Stimulated activated CD4-positive, alpha-beta T cell treated with anti-CD3 and anti-CD28 coated beads, TNF-alpha, amount 100 ng/mL, for 48 hours (primary cell): ENCODE data around the gene RSPO4.
"Not testable (repeated sequence)": the region's sequence is repeated elsewhere in the genome, so short reads cannot be mapped to it uniquely, and the experiment has no call there.

ENCODE experiments used
- DNase-seq, 3 donors: peaks; one replicate each; pipeline ENCODE4 v3.0.0-alpha.2; 2020; ENCODE audit warnings: low read depth in 3 of 3

Gene RSPO4

DNA sequence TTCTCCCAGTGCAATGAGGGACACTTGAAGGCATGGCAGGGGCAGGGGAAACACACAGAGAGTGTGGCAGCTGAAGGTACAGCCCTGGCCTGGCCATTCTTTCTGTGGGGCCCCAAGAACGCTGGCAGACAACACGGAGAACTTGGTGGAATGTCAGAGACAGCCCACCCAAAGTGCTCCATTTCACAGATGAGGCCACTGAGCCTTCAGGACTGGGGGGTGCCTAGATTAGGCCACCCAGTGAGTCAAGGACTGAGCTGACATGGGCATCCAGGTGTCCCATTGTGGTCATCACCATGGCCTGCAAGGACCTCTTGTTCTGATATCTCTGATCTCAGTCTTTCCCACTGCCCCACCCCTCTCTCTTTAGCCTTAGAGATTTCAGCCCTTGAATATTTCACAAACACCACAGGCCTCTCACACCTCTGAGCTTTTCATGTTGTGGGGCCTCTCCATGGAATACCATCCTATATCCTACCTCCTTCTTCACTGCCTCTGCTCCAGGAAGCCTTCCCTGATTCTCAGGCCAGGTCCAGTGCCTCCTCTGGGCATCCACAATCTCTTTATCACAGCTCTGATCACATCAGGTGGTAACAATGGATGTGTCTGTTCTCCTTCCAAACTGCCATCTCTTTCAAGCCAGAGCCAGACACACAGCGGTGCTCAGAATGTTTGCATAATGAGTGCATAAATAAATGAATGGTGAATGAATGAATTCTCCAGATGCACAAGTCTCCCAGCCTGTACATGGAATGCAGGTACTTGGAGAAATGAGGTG, 2.0 kb upstream of the RSPO4 start:
- no peak for DNase-seq

- no peak for DNase-seq
Observed at GRCh38 chr20:1002682-1003561, 811 bp upstream of the RSPO4 start.

DNA sequence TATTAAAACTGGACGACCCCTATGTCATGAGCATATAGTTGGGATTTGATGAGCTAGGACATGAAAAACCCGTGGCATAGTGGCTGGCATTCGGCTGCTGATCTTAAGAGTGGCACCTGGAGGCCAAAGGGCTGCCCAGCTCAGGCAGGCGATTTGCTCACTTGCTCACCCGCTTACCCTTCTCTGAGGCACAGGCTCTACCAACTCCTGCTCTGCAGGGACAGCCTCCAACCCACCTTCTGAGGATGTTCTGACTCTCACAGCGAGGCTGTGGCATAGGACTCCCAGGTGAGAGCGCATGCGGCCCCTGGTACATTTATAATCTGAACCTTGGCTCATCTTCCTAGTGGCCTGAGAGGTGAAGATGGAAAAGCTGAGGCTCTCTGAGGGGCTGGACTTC, 995 bp downstream of the RSPO4 start:
- no peak for DNase-seq

GRCh38 chr20:998231-998830, 3.8 kb downstream of the RSPO4 start:
- DNase-seq = no peak

DNA sequence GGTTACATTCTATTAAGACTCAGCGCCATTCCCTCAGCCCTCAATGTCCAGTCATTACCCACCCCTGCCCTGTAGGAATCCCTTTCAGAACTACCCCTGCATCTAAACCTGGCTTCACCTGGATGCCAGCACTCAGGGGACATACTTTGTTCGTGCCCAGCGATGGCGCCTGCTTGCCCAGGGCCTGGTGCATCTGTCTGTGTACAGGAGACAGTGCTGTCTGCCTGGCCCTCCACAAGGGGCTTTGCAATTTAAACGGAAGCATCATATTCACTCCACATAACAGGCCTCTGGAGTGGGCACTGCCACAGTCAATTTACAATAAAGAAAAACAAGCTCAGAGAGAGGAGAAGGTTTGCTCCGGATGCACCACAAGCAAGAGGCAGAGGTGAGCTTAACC, 4.6 kb downstream of the RSPO4 start:
- DNase-seq = no peak

DNA sequence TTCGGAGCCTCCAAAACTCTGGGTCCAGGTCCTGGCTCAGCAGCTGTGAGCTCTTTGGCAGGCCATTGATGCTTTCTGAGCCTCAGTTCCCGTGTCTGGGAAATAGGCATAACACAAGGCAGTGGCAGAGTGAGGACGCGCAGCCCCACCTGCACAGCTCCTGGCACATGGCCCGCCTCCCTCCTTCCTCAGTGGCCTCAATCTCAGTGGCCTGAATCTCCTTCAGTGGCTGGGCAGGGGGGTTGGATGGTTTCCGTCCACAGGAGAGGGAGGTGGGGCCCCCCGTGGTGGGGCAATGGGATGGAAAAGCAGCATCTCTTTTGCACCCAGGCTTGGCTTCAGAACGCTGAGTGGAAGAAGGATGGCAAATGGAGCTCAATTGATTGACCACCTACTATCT, 5.1 kb downstream of the RSPO4 start:
- DNase-seq = no peak

GRCh38 chr20:995170-995569, 6.9 kb downstream of the RSPO4 start:
- no peak for DNase-seq

- no peak for DNase-seq
Observed at GRCh38 chr20:992801-993535, 9.1 kb downstream of the RSPO4 start.

DNA sequence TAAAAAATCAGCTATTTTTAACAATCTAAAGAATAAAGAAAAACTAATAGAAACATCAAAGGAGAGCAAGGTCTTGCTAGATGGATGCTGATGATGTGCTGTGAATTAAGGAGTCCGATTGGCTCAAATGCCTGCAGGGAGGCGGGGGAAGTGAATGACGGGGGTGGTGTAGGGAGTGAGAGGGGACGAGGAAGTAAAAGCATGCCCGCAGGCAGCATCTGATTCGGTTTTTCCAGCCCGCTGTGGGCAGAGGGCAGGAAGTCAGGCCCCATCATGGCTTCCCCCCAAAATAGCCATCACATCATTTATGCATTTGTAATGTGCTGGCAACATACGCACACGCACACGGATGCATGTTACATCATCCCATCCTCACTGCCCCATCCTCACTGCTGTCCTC, 10.3 kb downstream of the RSPO4 start:
- no peak for DNase-seq

GRCh38 chr20:990293-990959, 11.7 kb downstream of the RSPO4 start:
- no peak for DNase-seq

- DNase-seq = no peak
Observed at GRCh38 chr20:988272-988671, 13.8 kb downstream of the RSPO4 start.

- DNase-seq = no peak
Observed at GRCh38 chr20:987677-988076, 14.4 kb downstream of the RSPO4 start.

- DNase-seq = no peak
Observed at GRCh38 chr20:986733-987355, 15.3 kb downstream of the RSPO4 start.

DNA sequence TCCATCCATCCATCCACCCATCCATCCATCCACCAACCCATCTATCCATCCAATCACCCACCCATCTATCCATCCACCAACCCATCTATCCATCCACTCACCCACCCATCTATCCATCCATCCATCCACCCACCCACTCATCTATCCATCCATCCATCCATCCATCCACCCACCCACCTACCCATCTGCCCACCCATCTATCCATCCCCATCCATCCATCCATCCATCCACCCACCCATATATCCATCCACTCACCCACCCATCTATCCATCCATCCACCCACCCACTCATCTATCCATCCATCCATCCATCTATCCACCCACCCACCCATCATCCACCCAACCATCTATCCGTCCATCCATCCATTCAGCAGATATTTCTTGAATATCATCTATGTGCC, 17.1 kb downstream of the RSPO4 start:
- not testable (repeated sequence) for DNase-seq

DNA sequence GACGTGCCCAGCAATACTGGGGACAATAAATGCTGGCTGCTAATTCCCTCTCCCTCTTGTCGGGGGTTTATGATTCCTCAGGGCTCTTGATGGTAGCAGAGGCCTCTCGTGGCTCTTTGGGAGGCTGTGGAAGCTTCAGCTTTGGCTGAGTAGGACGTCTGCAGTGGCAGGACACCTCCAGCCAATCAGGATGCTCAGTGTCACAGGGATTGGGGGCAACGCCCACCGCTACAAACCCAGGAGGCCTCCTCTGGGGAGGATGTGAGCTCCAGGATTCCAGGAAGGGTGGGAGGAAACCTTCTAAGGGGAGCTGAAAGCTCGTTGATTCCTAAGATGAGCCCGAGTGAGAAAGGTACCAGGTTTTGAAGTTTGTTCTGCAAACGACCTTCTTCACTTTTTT, 19.4 kb downstream of the RSPO4 start:
- DNase-seq = no peak

DNA sequence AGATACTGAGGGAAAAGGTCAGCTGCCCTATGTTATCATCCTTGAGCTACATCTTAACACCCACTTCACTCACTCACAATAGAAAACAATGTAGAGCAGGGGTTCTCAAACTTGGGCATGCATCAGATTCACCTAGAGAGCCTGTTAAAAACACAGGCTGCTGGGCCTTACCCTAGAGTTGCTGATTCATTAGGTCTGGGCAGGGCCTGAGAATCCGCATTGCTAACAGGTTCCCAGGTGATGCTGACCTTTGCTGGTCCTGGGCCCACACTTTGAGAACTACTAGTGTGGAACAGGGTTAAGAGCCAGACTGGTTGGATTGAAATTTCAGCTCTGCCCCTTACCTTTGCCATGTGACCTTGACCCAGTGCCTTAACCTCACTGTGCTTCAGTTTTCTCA, 25.1 kb downstream of the RSPO4 start:
- no peak for DNase-seq

- no peak for DNase-seq
Observed at GRCh38 chr20:976033-976432, 26.1 kb downstream of the RSPO4 start.

- peak; percentile 4 to 20 (median 5) for DNase-seq
Observed at GRCh38 chr20:973785-974194, 28.3 kb downstream of the RSPO4 start.

- DNase-seq = no peak
Observed at GRCh38 chr20:972256-972655, 29.9 kb downstream of the RSPO4 start.

DNA sequence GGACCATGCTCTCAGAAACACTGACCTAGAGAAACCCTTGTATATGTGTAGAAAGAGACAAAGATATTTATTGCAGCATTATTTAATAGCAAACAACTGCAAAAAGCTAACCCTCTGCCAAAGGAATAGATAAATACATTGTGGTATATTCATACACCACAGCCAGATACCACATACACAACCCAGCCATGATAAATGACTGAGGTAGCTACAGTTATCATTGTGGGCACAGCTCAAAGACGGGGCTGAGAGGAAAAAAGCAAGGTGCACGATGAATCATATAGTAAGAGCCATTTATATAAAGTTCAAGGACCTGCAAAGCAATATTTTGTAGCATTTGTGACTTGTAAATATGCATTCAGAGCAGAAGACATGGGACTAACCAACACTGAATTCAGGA, 30.8 kb downstream of the RSPO4 start:
- DNase-seq = no peak

GRCh38 chr20:969868-970267, 32.2 kb downstream of the RSPO4 start:
- DNase-seq = no peak
